Endodermal cell (in vitro differentiated cells): ENCODE results near the gene RNF215. TPM values are rescaled to one million over a fixed set of nuclear protein-coding genes. Genes with fewer than 3 reads are reported as not detected.
A peak's percentile ranks its signal among the peaks of the same experiment; 100 is the strongest.

Experiments
- DNase-seq: peaks from one replicate; pipeline ENCODE4 v3.0.0-alpha.2; 2017
- H3K27ac ChIP-seq: 2 replicates; pipeline ENCODE4 v1.5.1; 2013; ENCODE audit warnings: mild to moderate bottlenecking, low read depth, low read length, moderate library complexity
- H3K27me3 ChIP-seq: 2 replicates; pipeline ENCODE4 v1.6.1; 2013; ENCODE audit warnings: mild to moderate bottlenecking, low read length, moderate library complexity; ENCODE audit not compliant: insufficient read depth, control insufficient read depth, poor library complexity, severe bottlenecking
- H3K36me3 ChIP-seq: 2 replicates; pipeline ENCODE4 v1.7.0; 2013; ENCODE audit warnings: mild to moderate bottlenecking, low read length, moderate library complexity; ENCODE audit not compliant: control insufficient read depth, insufficient read depth
- H3K4me1 ChIP-seq: one replicate; pipeline ENCODE4 v1.7.0; 2013; ENCODE audit warnings: low read length; ENCODE audit not compliant: control insufficient read depth, insufficient read depth
- H3K4me3 ChIP-seq: 2 replicates; pipeline ENCODE4 v1.5.1; 2013; ENCODE audit warnings: mild to moderate bottlenecking, low read length, moderate library complexity
- H3K9ac ChIP-seq: 2 replicates; pipeline ENCODE4 v1.6.1; 2013; ENCODE audit warnings: mild to moderate bottlenecking, low read length, moderate library complexity; ENCODE audit not compliant: poor library complexity, severe bottlenecking; ENCODE audit errors: extremely low read depth
- H3K9me3 ChIP-seq: 2 replicates; pipeline ENCODE4 v1.6.1; 2013; ENCODE audit warnings: mild to moderate bottlenecking, low read length, moderate library complexity; ENCODE audit not compliant: control insufficient read depth
- H3K27ac Mint-ChIP-seq: 2 replicates; pipeline ENCODE4 v1.8.0; 2020; ENCODE audit warnings: mixed read lengths
- H3K27me3 Mint-ChIP-seq: 2 replicates; pipeline ENCODE4 v1.8.0; 2021; ENCODE audit warnings: mild to moderate bottlenecking, mixed read lengths; ENCODE audit not compliant: insufficient read depth
- H3K36me3 Mint-ChIP-seq: 2 replicates; pipeline ENCODE4 v1.8.0; 2020; ENCODE audit warnings: low read depth, mixed read lengths
- H3K4me1 Mint-ChIP-seq: 2 replicates; pipeline ENCODE4 v1.8.0; 2020; ENCODE audit warnings: mixed read lengths
- H3K4me3 Mint-ChIP-seq: 2 replicates; pipeline ENCODE4 v1.8.0; 2020; ENCODE audit warnings: mild to moderate bottlenecking, moderate library complexity, mixed read lengths
- H3K9me3 Mint-ChIP-seq: 2 replicates; pipeline ENCODE4 v1.8.0; 2020; ENCODE audit warnings: mild to moderate bottlenecking, mixed read lengths
- CTCF ChIP-seq: fragments of 200-600 bp; sonication (generic); conservative IDR thresholded peaks from 2 replicates; pipeline ENCODE4 v1.5.0; 2021; ENCODE audit warnings: antibody characterized with exemption, mild to moderate bottlenecking
- WGBS, 2 experiments: methylation state at CpG; one replicate each; pipeline versions ENCODE4 v1.1.5 to v1.1.7; 2013; ENCODE audit warnings: missing lambda C conversion rate in 2 of 2, mixed read lengths in 1 of 2; ENCODE audit not compliant: insufficient coverage in 1 of 2, insufficient read length in 1 of 2; 5-methylcytosine and 5-hydroxymethylcytosine counted together
- total RNA-seq, 2 donors: library from RNA; stranded (reverse); fragmentation: NEBNext Ultra II Directional in 1 of 2; extraction: Animal tissue kit (Norgen Biotek cat#: 25700) in 1 of 2; gene quantifications; 2 replicates in 1 of 2; 3 replicates in 1 of 2; pipeline ENCODE4 v1.2.1, GENCODE V29; 2021

Gene RNF215
- total RNA-seq, 2 donors from 2014 or later, result 44.0 to 46.7 TPM

GRCh38 chr22:30392661-30393321, 5.6 kb upstream of the RNF215 start:
- Histone ChIP-seq H3K4me1 (peaks cover 11% of the 10 kb centered on the region), H3K27ac (no peak overlapping the region), H3K27me3 (peaks cover 9% of the 10 kb centered on the region), H3K9ac (peak overlapping the region; percentile 4), H3K36me3 (no peaks in the 10 kb centered on the region), H3K4me3 (no peak overlapping the region), H3K9me3 (peaks cover 3% of the 10 kb centered on the region)
- H3K4me3 Mint-ChIP-seq, result no peak overlapping the region
- H3K27ac Mint-ChIP-seq, result peak overlapping the region; percentile 64
- H3K36me3 Mint-ChIP-seq, result no peaks in the 10 kb centered on the region
- H3K4me1 Mint-ChIP-seq, result peaks cover 26% of the 10 kb centered on the region
- WGBS, 2 experiments, result 67% methylated on average over 9 of the region's 9 CpGs; no CpG with 5 or more reads in 1 of the 2 experiments
- DNase-seq, result peak; percentile 69
- H3K27me3 Mint-ChIP-seq, result peaks cover 25% of the 10 kb centered on the region
- TF ChIP-seq CTCF, result no peak
- peaks cover 12% of the 10 kb centered on the region for H3K9me3 Mint-ChIP-seq

GRCh38 chr22:30390974-30391691, 3.9 kb upstream of the RNF215 start:
- TF ChIP-seq CTCF, result peak; percentile 89
- Histone ChIP-seq H3K36me3 (no peaks in the 10 kb centered on the region), H3K27ac (no peak overlapping the region), H3K9me3 (peaks cover 3% of the 10 kb centered on the region), H3K4me3 (no peak overlapping the region), H3K4me1 (peaks cover 11% of the 10 kb centered on the region), H3K27me3 (peaks cover 5% of the 10 kb centered on the region), H3K9ac (peak overlapping the region; percentile 23)
- H3K27ac Mint-ChIP-seq, result peak overlapping the region; percentile 64
- H3K27me3 Mint-ChIP-seq, result peaks cover 16% of the 10 kb centered on the region
- WGBS, 2 experiments, result 75% methylated on average over 4 to 5 of the region's 5 CpGs
- H3K36me3 Mint-ChIP-seq, result no peaks in the 10 kb centered on the region
- H3K9me3 Mint-ChIP-seq, result peaks cover 15% of the 10 kb centered on the region
- H3K4me1 Mint-ChIP-seq, result peaks cover 30% of the 10 kb centered on the region
- DNase-seq, result peak; percentile 88
- H3K4me3 Mint-ChIP-seq, result no peak overlapping the region

- no peaks in the 10 kb centered on the region for H3K27me3 Mint-ChIP-seq
- Histone ChIP-seq H3K9me3 (peaks cover 3% of the 10 kb centered on the region), H3K36me3 (peaks cover 5% of the 10 kb centered on the region), H3K4me3 (peak overlapping the region; percentile 81), H3K9ac (peak overlapping the region; percentile 55), H3K27me3 (no peaks in the 10 kb centered on the region), H3K4me1 (no peaks in the 10 kb centered on the region), H3K27ac (no peak overlapping the region)
- H3K4me3 Mint-ChIP-seq, result peak overlapping the region; percentile 76
- peaks cover 12% of the 10 kb centered on the region for H3K36me3 Mint-ChIP-seq
- peak overlapping the region; percentile 77 for H3K27ac Mint-ChIP-seq
- 31% methylated on average over 10 of the region's 10 CpGs; no CpG with 5 or more reads in 1 of the 2 experiments for WGBS, 2 experiments
- no peak for TF ChIP-seq CTCF
- peaks cover 13% of the 10 kb centered on the region for H3K4me1 Mint-ChIP-seq
- peaks cover 15% of the 10 kb centered on the region for H3K9me3 Mint-ChIP-seq
- no peak for DNase-seq
Measured at GRCh38 chr22:30386608-30386959, 627 bp downstream of the RNF215 start.
